Fibroblast of lung (primary cell): ENCODE data around the gene DCAF8. TPM values are rescaled to one million over a fixed set of nuclear protein-coding genes. Genes with fewer than 3 reads are reported as not detected.

Experiments
- DNase-seq, 2 donors: peaks; one replicate each; pipeline versions ENCODE4 v3.0.0 to v3.0.0-alpha.2; 2010; ENCODE audit warnings: low read depth in 2 of 2
- H2AFZ ChIP-seq: 2 replicates; pipeline ENCODE4 v1.5.1; 2012; ENCODE audit warnings: low read length, control low read depth, inconsistent platforms
- H3K27ac ChIP-seq: 2 replicates; pipeline ENCODE4 v1.5.1; 2011; ENCODE audit warnings: low read length, control low read depth; ENCODE audit not compliant: insufficient read depth
- H3K27me3 ChIP-seq: 2 replicates; pipeline ENCODE4 v1.5.1; 2011; ENCODE audit warnings: mild to moderate bottlenecking, low read length; ENCODE audit not compliant: control insufficient read depth, insufficient read depth
- H3K36me3 ChIP-seq: 2 replicates; pipeline ENCODE4 v1.5.1; 2011; ENCODE audit warnings: low read length; ENCODE audit not compliant: control insufficient read depth, insufficient read depth
- H3K4me1 ChIP-seq: 2 replicates; pipeline ENCODE4 v1.5.1; 2011; ENCODE audit warnings: low read length; ENCODE audit not compliant: control insufficient read depth, insufficient read depth; ENCODE audit errors: extremely low read depth
- H3K4me2 ChIP-seq: 2 replicates; pipeline ENCODE4 v1.5.1; 2011; ENCODE audit warnings: low read length, control low read depth; ENCODE audit not compliant: insufficient read depth; ENCODE audit errors: extremely low read depth
- H3K4me3 ChIP-seq, 4 experiments: fragments of 200-600 bp in 1 of 4; sonication (generic) in 1 of 4; replicated peaks in 1 of 4; 2 replicates each; pipeline ENCODE4 v1.5.1; 2011 to 2016; ENCODE audit warnings: low read length in 4 of 4, low read depth in 3 of 4, mild to moderate bottlenecking in 3 of 4, control low read depth in 2 of 4, inconsistent platforms in 1 of 4, mixed read lengths in 1 of 4; ENCODE audit not compliant: insufficient read depth in 1 of 4; ENCODE audit errors: control extremely low read depth in 1 of 4
- H3K79me2 ChIP-seq: 2 replicates; pipeline ENCODE4 v1.5.1; 2012; ENCODE audit warnings: mild to moderate bottlenecking, low read length, inconsistent platforms; ENCODE audit not compliant: control insufficient read depth, insufficient read depth
- H3K9ac ChIP-seq: 2 replicates; pipeline ENCODE4 v1.5.1; 2011; ENCODE audit warnings: mild to moderate bottlenecking, low read length, control low read depth; ENCODE audit not compliant: insufficient read depth
- H3K9me3 ChIP-seq: 2 replicates; pipeline ENCODE4 v1.5.1; 2012; ENCODE audit warnings: low read depth, low read length; ENCODE audit not compliant: control insufficient read depth, insufficient read depth
- H4K20me1 ChIP-seq: 2 replicates; pipeline ENCODE4 v1.5.1; 2011; ENCODE audit warnings: low read length; ENCODE audit not compliant: control insufficient read depth, insufficient read depth; ENCODE audit errors: extremely low read depth
- CTCF ChIP-seq, 2 donors: IDR thresholded peaks in 1 of 2; conservative IDR thresholded peaks in 1 of 2; 1 replicate in 1 of 2; 2 replicates in 1 of 2; pipeline ENCODE4 v1.5.1; 2011 to 2012; ENCODE audit warnings: low read length in 2 of 2, control low read depth in 1 of 2, inconsistent platforms in 1 of 2, low read depth in 1 of 2, mild to moderate bottlenecking in 1 of 2
- EZH2 ChIP-seq: IDR thresholded peaks from 2 replicates; pipeline ENCODE4 v1.5.1; 2012; ENCODE audit warnings: low read length, control low read depth, mild to moderate bottlenecking; ENCODE audit errors: missing control alignments
- polyA plus RNA-seq, 2 donors: library from polyadenylated mRNA; depleted of rRNA in 1 of 2; stranded (reverse) in 1 of 2; unstranded in 1 of 2; fragments of >200 nt; gene quantifications; 2 replicates each; pipeline ENCODE4 v1.2.1, GENCODE V29; 2011 to 2012; ENCODE audit warnings: missing spikeins in 1 of 2
- total RNA-seq: library from RNA; depleted of rRNA; stranded (reverse); fragments of >200 nt; gene quantifications from 2 replicates; pipeline ENCODE4 v1.2.1, GENCODE V29; 2014

Gene DCAF8
- total and polyA plus RNA-seq, 2 donors (not counting 1 experiment from before 2014, with no cell fraction given) = 72.6 to 89.8 TPM

- TF ChIP-seq EZH2 (no peak), CTCF (conservative IDR thresholded peaks at IDR 0.05 in 1 of 2, IDR thresholded peaks at IDR 0.05 in 1 of 2; ENCODE audit: low read depth in 1 of 2, low read length in 2 of 2) (no peak)
- no peaks in the 10 kb centered on the region for H3K27me3 ChIP-seq
- no peak overlapping the region for H3K4me2 ChIP-seq
- no peak for DNase-seq
- no peak overlapping the region for H3K9ac ChIP-seq
- no peaks in the 10 kb centered on the region for H3K4me1 ChIP-seq
- H3K4me3 ChIP-seq = no peak overlapping the region
- H3K36me3 ChIP-seq = peaks cover 26% of the 10 kb centered on the region
- no peak overlapping the region for H3K27ac ChIP-seq
- H3K9me3 ChIP-seq = no peaks in the 10 kb centered on the region
- no peaks in the 10 kb centered on the region for H3K79me2 ChIP-seq
- no peaks in the 10 kb centered on the region for H4K20me1 ChIP-seq
- H2AFZ ChIP-seq = no peak overlapping the region
Observed at GRCh38 chr1:160277330-160277729, 15.0 kb upstream of the DCAF8 start.

- H3K27me3 ChIP-seq = no peaks in the 10 kb centered on the region
- no peaks in the 10 kb centered on the region for H3K79me2 ChIP-seq
- TF ChIP-seq CTCF (conservative IDR thresholded peaks at IDR 0.05 in 1 of 2, IDR thresholded peaks at IDR 0.05 in 1 of 2; ENCODE audit: low read depth in 1 of 2, low read length in 2 of 2) (no peak), EZH2 (no peak)
- no peak overlapping the region for H2AFZ ChIP-seq
- H3K9me3 ChIP-seq = no peaks in the 10 kb centered on the region
- H3K4me2 ChIP-seq = no peak overlapping the region
- no peak overlapping the region for H3K27ac ChIP-seq
- no peak overlapping the region for H3K4me3 ChIP-seq
- no peaks in the 10 kb centered on the region for H3K4me1 ChIP-seq
- no peaks in the 10 kb centered on the region for H4K20me1 ChIP-seq
- H3K9ac ChIP-seq = no peak overlapping the region
- no peak for DNase-seq
- H3K36me3 ChIP-seq = no peaks in the 10 kb centered on the region
Observed at GRCh38 chr1:160271025-160271424, 8.7 kb upstream of the DCAF8 start.

GRCh38 chr1:160267284-160267991 is 5.1 kb upstream of the DCAF8 start:
- no peaks in the 10 kb centered on the region for H4K20me1 ChIP-seq
- H3K36me3 ChIP-seq = no peaks in the 10 kb centered on the region
- H3K4me3 ChIP-seq = no peak overlapping the region
- no peak overlapping the region for H3K4me2 ChIP-seq
- no peaks in the 10 kb centered on the region for H3K79me2 ChIP-seq
- no peak for TF ChIP-seq EZH2
- TF ChIP-seq CTCF (conservative IDR thresholded peaks at IDR 0.05 in 1 of 2, IDR thresholded peaks at IDR 0.05 in 1 of 2; ENCODE audit: low read depth in 1 of 2, low read length in 2 of 2) = no peak
- DNase-seq = no peak
- H3K27ac ChIP-seq = no peak overlapping the region
- H3K9me3 ChIP-seq = no peaks in the 10 kb centered on the region
- H3K4me1 ChIP-seq = peaks cover 3% of the 10 kb centered on the region
- H3K27me3 ChIP-seq = no peaks in the 10 kb centered on the region
- H3K9ac ChIP-seq = no peak overlapping the region
- H2AFZ ChIP-seq = no peak overlapping the region
